Measurements from ENCODE around the gene TENM4.

Gene TENM4

DNA sequence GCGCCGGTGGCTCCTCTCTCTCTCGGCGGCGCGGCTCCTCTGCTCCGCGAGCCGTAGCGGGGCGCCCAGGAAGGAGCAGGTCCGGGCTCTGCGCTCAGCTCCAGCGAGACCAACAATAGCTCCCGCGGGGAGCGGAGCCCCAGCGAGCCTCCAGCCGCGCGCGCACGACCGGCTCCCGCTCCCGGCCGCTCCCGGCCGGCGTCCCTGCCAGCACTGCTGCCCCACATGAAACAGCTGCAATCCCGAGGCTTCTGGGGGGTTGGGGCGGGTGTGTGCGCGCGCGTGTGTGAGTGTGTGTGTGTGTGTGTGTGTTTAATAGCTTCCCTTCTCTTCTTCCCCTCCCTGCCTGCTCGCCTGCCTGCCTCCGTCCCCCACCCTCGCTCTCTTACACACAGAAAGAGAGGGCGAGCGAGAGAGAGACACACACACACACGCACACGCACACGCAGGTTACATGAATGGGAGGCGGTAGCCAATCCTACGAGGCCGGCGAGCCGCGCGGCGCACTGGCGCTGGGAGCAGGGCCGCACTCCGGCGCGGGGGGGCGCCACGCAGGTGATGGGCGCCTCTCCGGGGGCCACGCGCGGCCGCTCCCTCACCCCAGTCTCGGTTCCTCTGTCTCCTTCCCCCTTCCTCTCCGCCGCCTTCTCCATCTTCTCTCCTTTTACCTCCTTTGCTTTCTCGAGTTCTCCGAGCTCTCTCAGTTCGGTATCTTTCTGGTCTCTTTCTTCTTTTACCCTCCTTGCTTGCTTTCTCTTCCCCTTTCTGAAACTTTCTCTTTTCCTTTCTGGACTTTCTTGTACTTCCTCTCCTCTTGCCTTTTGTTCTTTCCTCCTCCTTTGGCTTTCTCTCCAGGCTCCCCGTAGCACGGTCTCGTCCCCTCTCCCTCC lies at the start of gene TENM4:
TENM4 (minus strand) TSS at position 460 of the 890 bp plus-strand sequence. CDS start 371,086 bp downstream, outside the sequence.
- DNase-seq (ENCODE audit: low read depth in 2 of 2): no peak

DNA sequence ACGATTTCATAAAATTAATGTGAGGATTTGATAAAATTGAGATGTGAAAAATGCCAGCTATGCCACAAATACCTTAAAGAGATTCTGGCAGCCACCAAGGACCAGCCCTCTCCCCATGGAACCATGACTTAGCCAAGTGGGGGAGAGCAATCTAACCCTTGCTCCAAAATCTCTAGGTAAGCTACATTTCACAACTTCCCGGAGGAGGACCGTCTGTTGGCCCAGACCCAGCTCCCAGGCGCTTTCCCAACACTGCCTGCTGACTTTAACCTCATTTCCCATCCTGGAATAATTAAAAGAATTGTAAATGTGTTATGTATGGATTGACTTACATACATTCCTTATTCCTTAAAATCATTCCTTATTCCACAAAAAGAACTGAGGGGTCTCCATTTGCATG lies 47.5 kb upstream of the TENM4 start:
- no peak for DNase-seq (ENCODE audit: low read depth in 2 of 2)

DNA sequence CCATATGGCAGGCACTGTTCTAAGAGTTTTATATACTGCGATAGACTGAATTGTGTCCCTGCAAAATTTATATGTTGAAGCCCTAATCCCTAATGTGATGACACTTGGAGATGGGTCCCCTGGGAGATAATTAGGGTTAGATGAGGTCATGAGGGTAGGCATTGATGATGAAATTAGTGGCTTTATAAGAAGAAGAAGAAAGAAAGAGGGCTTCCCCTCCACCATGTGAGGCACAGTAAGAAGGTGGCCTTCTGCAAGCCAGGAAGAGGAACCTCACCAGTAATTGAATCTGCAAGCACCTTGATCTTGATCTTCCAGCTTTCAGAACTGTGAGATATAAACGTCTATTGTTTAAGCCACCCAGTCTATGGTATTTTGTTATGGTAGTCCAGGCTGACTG lies 46.6 kb upstream of the TENM4 start:
- DNase-seq (ENCODE audit: low read depth in 2 of 2): no peak

DNA sequence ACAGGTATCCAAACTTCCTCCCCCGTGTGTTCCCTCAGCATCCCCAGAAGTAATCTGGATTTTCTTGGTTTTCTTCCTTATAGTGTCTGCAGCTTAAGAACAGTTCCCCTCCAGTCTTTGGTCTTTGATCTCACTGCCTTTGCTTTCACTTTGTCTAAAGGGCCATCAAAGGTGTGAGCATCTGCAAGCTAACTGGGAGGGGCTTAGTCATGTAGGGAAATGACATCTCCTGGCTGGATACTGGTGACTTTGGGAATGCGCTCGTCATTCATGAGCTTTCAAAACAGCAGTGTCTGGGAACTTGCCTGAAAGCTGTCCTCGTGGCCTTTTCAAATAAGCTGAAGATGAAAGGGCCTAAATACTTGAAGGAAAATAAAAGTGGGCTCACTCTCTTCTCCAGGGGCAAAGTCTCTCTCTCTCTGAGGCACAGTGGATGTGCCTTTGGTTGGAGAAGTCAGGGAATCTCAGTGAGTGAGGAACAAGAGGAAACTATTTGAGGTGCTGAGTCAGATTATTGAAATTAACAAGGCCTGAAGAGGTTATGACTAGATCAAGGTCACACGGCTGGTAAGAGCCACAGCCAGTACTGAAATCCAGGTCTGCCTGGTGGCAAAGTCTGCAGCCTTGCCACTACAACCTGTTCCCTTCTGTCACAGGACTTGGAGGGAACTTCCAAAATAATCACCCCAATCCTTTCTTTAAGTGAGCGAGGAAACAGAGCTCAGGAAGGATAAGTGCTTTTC lies 45.6 kb upstream of the TENM4 start:
- DNase-seq (ENCODE audit: low read depth in 2 of 2): no peak

DNA sequence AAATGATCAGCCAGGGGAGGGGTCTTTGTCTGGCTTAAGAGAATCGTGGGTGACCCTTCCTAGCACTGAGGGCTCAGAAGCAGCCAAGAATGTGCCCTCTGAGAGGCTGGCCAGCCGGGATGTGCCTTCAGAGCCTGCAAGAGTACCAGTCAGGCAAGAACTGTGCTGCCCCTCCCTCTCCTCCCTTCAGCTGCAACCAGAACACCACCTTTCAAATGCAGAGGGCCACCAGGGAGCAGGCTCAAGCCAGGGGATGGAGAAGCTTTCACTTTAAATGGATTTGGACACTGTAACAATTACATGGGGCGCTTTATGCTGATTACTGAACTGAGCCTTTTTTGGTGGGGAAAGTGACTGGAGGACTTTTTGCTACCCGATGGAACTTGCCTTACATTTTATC lies 44.9 kb upstream of the TENM4 start:
- DNase-seq (ENCODE audit: low read depth in 2 of 2): no peak

DNA sequence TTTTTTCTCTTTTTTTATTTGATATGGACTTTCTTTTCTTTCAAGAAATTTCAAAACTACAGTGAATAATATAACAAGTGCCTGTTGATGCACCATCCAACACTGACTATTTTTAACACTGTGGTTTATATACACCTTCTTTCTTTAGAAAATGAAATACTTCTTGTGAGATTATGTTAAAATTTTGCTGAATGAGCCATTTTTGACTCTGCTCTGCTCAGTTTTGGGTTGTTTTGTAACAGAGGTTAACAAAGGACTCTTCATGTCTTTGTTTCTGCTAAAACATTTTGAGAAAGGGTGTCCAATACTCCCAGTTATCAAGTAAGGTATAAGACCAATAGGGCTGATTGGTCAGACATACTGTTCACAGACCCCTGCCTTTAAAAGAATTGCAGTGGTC lies 44.0 kb upstream of the TENM4 start:
- no peak for DNase-seq (ENCODE audit: low read depth in 2 of 2)

DNA sequence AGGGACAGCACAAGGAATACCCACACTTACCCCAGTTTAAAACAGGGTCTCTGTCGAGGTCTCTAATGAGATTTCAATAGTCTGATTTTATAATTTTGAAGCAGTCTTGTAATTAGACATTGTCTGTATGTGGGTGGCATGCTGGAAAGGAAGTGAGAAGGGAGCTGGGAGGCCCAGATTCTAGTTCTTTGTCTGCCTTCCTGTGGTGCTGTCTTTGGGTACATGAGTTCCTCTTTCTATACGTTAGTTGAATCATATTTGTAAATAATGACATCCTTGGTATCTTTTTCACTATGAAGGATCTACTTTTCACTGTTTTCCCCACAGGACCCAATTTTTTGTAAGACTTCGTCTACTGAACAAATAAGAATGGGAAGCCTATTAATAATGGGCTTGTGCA lies 42.0 kb upstream of the TENM4 start:
- DNase-seq (ENCODE audit: low read depth in 2 of 2): no peak

DNA sequence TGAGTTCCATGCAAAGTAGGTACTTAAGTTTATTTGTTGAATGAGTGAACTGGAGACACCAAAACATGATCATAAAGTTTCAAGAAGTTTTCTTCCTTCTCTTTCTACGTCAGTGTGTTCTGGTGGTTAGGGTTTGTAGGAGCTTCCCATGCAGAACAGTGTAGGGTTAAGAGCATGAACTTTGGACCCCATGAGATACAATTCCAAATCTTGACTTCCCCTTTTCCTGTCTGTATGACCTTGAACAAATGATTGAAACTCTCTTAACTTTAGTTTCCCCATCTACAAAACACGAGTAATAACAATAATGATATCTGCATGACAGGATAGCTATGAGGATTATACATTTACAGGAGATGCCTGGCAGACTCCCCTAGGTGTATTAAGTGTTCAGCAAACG lies 41.0 kb upstream of the TENM4 start:
- no peak for DNase-seq (ENCODE audit: low read depth in 2 of 2)

DNA sequence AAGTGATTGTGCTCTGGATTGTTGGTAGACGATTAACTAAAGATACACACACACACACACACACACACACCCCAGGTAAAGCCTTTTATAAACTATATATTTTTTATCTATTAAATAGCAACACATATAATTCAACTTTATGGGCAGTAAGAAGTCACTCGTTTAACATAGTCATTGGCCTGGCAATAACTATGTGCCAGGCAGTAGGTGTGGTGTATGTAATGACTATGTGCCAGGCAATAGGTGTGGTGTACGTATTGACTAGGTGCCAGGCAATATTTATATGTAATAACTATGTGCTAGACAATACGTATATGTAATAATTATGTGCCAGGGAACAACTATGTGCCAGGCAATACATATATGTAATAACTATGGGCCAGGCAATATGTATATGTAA lies 40.0 kb upstream of the TENM4 start:
- no peak for DNase-seq (ENCODE audit: low read depth in 2 of 2)

DNA sequence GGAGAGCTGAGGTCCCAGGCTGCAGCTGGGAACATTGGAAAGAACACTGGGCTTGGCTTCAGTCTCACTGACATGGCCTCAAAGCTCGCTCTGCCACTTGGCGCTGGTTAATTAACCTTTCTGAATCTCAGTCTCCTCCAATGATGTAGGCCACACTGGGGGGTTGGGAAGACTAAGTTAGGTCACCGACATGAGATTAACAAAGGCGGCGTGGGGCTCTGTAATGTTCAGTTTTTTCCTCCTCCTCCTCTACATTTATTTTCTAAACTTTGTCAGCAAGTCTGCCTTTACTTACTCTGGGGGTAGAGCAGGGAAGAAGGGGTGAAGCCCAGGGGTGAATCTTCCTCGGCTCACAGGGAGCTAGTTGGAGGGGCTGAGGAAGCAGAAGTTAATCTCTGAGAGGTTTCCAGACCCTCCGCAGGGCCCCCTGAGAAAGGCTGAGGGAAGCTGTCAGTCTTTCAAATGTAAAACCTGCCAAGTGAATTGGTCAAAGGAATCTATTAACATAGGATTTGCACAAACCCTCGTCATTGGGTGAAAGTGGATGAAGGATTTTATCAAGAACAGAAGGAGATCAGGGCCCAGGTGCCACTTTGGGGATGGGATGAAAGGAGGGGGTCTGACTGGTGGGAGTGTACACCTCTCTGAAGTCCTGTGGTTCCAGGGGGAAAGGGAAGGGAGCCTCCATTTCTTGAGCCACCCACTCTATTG lies 32.1 kb upstream of the TENM4 start:
- DNase-seq (ENCODE audit: low read depth in 2 of 2): no peak

DNA sequence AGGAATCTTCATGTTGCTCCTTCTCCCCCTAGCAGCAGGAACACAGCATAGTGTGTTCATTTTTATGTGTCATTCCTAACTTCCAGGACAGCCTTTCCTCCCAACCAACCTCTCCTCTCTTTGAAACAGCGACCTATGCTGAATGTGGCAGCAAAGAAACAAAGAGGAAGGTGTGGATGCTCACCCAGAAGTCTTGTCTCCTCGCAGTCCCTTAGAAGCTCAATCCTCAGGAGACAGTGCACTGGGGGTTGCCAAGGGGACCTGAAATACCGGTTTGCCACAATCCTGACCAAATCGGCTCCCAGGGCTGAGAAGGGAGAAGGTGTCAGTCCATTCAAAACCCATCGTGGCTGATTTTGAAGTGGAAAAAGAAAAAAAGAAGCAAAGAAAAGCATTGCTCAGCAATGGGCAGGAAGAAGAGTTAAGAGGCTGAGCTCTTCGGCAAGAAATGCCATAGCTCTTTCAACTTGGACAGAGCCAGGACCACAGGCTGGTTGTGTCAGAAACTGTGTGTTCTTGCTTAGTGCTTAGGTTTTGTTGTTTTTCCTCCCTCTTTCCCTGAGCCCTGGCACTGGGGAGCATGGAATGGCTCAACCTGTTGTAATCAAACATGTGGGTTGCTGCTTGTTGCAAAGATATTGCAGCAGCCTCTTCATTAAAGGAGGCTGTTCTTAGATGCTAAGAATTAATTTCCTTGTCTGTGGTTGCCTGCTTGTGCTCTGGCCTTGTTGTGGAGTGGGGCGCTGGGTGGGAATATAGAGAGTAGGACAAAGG lies 30.4 kb upstream of the TENM4 start:
- DNase-seq (ENCODE audit: low read depth in 2 of 2): no peak

DNA sequence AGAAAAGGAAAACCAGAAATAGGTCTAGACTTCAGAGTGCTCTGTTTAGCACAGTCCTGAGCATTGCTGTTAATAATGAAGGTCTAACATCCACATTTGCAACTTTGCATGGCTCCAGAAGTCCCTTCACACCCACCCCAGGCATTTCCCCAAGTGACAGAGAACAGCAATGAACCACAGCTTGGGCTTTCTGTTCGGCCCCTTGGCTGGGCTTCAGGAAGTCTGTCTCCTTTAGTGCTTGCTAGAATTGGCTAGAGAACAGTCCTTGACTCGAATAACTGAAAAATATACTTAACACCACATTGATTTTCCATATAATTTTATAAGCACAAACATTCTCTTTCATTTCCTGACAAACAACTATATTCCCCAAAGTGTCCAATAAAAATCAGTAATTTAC lies 29.3 kb upstream of the TENM4 start:
- no peak for DNase-seq (ENCODE audit: low read depth in 2 of 2)

DNA sequence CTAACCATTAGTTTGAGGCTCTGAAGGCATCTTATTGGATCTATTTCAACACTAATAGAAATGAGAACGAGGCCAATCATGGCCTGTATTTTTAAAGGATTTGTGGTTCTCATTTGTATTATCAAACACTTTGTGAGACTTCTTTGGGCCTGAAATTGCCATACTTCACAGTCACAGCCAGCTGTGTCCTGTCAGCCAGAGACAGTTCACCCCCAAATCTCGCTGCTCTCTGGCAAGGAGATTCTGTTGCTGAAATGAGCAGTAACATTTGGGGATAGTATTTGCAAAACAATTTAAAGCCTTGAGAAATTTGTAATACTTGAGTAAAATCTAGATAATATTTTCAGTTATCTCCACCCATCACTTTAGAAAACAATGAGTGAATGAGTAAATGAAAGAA lies 26.9 kb upstream of the TENM4 start:
- DNase-seq (ENCODE audit: low read depth in 2 of 2): no peak

DNA sequence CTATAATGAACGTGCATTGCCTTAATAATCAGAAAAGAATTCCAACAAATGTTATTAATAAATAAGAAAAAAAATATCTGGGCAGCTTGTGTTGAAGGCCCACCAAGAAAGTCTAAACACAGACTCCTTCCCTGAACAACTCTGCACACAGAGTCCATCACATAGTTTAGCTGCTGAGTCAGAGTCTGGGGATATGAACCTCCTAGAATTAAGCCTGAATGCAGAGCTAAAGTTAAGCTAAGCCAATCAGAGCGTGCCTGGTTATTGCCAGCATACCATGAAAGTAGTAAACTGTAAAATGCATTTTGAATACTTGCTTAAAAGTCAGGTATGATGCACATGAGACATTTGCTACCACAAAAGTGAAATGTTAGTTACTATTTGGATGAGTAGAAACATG lies 25.6 kb upstream of the TENM4 start:
- no peak for DNase-seq (ENCODE audit: low read depth in 2 of 2)

DNA sequence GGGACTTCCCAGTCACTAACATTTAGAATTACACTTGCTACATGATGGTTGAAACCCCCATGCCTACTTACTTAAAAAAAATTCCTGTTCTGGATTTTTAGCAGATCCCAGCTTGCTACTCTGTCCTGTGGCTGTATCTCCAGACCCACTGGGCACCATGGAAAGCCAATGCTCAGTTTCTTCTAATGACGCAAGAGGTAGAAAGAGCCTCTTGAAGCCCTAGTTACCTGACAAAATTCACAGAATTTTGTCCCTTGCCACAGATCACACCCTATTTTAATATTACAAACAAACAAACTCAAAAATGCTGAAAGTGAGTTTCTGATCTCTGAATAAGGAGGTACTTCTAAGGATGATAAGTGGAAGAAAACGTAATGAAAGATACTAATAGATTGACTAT lies 24.3 kb upstream of the TENM4 start:
- DNase-seq (ENCODE audit: low read depth in 2 of 2): no peak

DNA sequence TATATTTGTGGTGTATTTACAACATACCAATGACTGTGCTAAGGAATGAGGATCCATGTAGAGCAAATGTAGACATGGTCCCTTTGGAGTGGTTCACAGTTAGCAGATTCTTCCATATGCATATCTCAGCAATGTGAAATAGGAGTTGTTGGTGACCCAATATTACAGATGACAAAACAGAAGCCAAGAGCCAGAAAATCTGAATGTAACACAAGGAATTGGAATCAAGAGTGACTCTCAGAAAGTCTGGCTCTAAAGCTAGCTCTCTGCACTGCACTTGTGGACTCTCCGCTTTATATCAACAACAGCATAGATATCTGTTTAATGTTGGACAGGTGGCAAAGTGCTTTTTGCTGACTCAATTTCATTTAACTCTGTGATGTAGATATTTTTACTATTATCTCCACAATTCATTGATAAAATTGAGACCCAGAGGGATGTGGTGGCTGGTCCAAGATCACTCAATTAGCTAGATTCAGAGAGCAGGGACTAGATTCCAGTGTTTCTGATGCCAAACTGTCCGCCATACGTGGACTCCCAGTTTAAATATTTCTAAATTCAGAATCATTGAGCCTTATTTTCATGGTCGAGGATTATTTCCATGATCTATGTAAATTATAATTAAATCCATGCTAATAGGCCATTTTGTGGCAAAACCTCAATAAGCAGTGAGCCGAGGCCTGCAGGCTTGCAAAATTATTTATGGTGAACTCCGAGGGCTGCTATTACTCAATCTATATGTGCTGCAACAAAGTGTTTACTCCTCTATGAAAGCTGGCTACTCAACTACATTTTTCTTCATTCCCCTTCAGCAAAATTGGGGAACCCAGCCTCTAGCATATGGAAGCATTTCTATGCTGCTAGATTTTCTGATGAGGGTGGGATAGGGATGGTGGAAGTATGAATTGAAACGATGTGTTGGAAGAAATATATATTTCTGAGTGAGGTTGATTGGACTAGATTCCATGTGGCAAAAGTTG lies 21.1 kb upstream of the TENM4 start:
- no peak for DNase-seq (ENCODE audit: low read depth in 2 of 2)

DNA sequence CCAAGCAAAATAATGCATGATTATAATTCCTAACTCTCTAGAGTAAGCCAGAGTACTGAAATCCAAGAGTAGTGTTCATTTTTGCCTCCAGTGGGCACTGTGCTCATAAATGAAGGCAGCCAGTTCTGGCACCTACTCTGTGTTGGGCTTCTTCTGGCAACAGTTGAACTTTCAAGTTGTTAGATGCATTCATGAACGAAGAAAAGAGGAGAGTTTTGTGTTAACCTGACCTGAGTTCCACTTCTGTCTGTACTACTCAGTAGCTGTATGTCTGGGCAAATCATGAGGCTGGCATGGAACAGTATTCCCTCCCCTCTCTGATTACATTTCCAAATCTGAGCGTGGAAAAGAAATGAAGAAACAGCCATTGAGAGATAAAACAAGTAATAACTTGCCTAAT lies 20.3 kb upstream of the TENM4 start:
- no peak for DNase-seq (ENCODE audit: low read depth in 2 of 2)

DNA sequence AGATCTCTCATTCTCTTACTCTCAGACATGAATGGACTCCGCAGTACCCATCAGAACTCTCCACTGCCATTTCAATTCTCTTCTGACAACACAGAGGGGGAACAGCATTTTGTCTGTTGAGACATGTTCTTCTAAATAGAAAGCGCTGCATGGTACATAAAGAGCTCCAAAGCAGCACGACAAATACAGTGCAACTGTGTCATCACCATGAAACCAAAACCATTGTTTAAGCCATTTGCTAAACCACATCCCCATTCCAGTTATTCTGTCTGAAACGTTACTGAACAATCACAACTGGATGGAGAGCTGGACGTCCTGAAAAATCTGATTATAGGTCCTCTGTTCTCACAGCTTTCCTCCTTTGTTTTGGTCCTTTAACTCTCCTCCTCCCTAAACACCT lies 17.9 kb upstream of the TENM4 start:
- DNase-seq (ENCODE audit: low read depth in 2 of 2): no peak

DNA sequence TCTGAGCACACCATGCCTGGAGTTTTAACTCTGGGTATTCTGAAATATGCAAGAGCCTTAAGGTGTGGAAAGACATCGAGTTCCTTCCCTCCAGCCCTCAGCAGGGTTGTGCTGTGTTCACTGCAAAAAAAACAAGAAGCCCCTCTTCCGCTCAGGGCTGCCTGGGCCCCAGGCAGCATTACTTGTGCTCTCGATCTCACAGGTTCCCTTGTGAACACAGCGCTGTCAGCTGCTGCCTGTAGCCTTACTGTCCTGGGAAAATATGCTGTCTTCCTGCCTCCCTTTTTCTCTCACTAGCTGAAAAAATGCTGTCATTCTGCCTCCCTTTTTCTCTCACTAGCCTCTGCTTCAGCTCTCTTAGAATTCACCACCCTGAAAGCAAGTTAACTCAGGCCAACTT lies 15.7 kb upstream of the TENM4 start:
- no peak for DNase-seq (ENCODE audit: low read depth in 2 of 2)

DNA sequence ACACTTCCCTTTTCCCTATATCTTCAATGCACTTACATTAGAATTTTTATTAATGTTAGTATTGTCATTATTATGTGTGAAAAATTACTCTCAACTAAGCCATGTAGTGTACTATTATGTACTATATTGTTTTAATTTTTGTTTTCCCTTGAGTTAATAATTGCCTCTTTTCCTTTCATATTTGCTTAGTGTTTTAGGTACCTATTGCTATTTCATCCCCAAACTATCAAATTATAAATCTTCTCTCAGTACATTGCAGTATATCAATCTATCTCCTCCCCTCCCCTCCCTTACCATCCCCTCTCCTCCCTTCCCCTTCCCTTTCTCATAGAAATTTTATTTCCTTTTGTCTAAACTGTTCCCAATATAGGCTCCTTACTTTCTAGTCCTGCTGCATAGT lies 12.8 kb upstream of the TENM4 start:
- no peak for DNase-seq (ENCODE audit: low read depth in 2 of 2)

DNA sequence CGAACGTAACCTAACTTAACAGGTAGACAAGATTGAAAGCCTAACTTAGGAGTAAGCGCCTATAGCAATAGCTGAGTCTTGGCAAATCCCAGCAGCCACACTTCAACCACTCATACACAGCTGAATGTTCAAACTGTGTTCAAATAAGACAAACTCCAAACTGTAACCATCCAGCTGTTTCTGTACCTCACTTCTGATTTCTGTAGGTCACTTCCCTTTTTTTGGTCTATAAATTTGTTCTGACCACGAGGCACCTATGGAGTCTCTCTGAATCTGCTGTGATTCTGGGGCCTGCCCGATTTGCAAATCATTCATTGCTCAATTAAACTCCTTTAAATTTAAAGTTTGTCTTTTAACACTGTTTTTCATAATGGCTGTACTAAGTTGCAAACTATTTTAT lies 8.2 kb upstream of the TENM4 start:
- DNase-seq (ENCODE audit: low read depth in 2 of 2): no peak
